ENCODE measurements around the gene SLC35F1. TPM values are rescaled to one million over a fixed set of nuclear protein-coding genes. Genes with fewer than 3 reads are reported as not detected.

Gene SLC35F1
- total RNA-seq, 1 donor = not detected

GRCh38 chr6:118042855-118043254 lies 135.8 kb downstream of the SLC35F1 start:
- TF ChIP-seq, protein P1, sequence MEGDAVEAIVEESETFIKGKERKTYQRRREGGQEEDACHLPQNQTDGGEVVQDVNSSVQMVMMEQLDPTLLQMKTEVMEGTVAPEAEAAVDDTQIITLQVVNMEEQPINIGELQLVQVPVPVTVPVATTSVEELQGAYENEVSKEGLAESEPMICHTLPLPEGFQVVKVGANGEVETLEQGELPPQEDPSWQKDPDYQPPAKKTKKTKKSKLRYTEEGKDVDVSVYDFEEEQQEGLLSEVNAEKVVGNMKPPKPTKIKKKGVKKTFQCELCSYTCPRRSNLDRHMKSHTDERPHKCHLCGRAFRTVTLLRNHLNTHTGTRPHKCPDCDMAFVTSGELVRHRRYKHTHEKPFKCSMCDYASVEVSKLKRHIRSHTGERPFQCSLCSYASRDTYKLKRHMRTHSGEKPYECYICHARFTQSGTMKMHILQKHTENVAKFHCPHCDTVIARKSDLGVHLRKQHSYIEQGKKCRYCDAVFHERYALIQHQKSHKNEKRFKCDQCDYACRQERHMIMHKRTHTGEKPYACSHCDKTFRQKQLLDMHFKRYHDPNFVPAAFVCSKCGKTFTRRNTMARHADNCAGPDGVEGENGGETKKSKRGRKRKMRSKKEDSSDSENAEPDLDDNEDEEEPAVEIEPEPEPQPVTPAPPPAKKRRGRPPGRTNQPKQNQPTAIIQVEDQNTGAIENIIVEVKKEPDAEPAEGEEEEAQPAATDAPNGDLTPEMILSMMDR (IDR thresholded peaks at IDR 0.05; ENCODE audit: insufficient read depth, low read depth, low read length) = no peak
- no peak for DNase-seq (ENCODE audit: low read depth)
- no peak overlapping the region for H3K4me3 ChIP-seq (ENCODE audit: low read depth, low read length)

GRCh38 chr6:118044275-118044674 lies 137.2 kb downstream of the SLC35F1 start:
- H3K4me3 ChIP-seq (ENCODE audit: low read depth, low read length) = no peak overlapping the region
- DNase-seq (ENCODE audit: low read depth) = no peak
- TF ChIP-seq, protein P1 (IDR thresholded peaks at IDR 0.05; ENCODE audit: insufficient read depth, low read depth, low read length) = no peak

- H3K4me3 ChIP-seq (ENCODE audit: low read depth, low read length) = no peak overlapping the region
- TF ChIP-seq, protein P1 (IDR thresholded peaks at IDR 0.05; ENCODE audit: insufficient read depth, low read depth, low read length) = no peak
These were observed 147.0 kb downstream of the SLC35F1 start for GRCh38 chr6:118054082-118054481.

GRCh38 chr6:118061666-118062065 lies 154.6 kb downstream of the SLC35F1 start:
- TF ChIP-seq, protein P1 (IDR thresholded peaks at IDR 0.05; ENCODE audit: insufficient read depth, low read depth, low read length) = no peak
- no peak for DNase-seq (ENCODE audit: low read depth)
- H3K4me3 ChIP-seq (ENCODE audit: low read depth, low read length) = no peak overlapping the region

More at GRCh38 chr6:118054082-118054481, 147.0 kb downstream of the SLC35F1 start:
- no peak for DNase-seq (ENCODE audit: low read depth)

DNA sequence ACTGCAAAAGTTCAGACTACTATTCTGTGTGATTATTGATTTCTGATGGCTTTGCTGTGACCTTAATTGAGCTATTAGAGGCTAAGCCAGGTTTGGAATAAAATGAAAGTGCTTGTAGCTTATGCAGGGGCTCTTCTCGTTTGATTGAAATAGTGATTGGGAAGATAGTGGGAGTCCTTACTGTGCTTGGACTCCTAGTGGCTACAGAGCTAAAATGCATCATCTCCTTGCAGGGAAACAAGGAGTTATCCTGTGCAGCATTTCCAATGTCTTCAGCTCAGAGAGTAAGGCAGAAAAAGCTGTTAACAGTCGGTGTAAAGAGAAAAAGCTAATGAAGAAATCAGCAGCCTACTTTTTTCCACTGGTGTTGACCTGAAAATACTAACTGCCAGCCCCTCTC lies 173.5 kb downstream of the SLC35F1 start:
- no peak overlapping the region for H3K4me3 ChIP-seq (ENCODE audit: low read depth, low read length)
- TF ChIP-seq, protein P1 (IDR thresholded peaks at IDR 0.05; ENCODE audit: insufficient read depth, low read depth, low read length) = no peak
- DNase-seq (ENCODE audit: low read depth) = no peak

- TF ChIP-seq, protein P1 (IDR thresholded peaks at IDR 0.05; ENCODE audit: insufficient read depth, low read depth, low read length) = no peak
- DNase-seq (ENCODE audit: low read depth) = no peak
- no peak overlapping the region for H3K4me3 ChIP-seq (ENCODE audit: low read depth, low read length)
These were observed 176.6 kb downstream of the SLC35F1 start for GRCh38 chr6:118083711-118084110.

DNA sequence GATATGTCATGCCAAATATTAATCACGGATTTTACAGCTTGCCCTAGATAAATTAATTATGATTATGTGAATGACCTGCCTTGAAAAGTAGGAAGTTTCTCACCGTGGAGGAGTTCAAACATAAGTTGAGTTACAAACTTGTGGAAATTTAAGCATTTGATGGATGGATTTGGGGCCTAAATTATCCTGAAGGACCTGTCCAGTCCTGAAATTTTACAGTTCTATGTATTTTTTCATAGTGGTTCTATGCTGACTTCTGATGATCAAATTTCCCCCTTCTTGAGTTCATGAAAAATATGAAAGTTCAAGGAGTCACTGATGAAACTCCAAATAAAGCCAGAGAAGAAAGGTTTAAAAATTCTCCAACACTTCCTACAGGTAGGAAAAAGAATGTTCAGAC lies 178.6 kb downstream of the SLC35F1 start:
- no peak for DNase-seq (ENCODE audit: low read depth)
- TF ChIP-seq, protein P1 (IDR thresholded peaks at IDR 0.05; ENCODE audit: insufficient read depth, low read depth, low read length) = no peak
- H3K4me3 ChIP-seq (ENCODE audit: low read depth, low read length) = no peak overlapping the region
